ENCODE results near the gene TCERG1L.

TCERG1L gene

DNA sequence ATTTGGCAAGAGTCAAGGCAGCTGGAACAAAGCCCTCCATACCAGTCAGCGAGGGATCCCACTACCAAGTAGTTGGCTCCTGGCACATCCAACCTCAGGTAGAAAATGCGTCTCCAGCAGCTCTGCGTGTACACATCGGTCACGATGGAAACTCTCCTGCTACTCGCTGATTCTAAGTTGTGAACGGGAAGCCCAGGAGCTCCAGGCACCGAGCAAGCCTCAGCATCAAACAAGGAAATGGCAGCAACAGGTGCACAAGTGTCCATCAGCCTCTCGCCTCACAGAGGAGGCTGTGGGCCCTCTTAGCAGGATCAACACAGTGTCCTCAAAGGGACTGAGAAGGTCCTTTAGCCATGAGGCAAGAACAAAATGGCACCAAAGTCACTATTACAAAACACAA is 127.0 kb downstream of the TCERG1L start:
- ChIA-PET CTCF (no interaction called here), POLR2A (no interaction called here)
- no peaks in the 10 kb centered on the region for H3K9me3 ChIP-seq (ENCODE audit: control extremely low read depth in 1 of 5, control insufficient read depth in 4 of 5, insufficient read depth in 2 of 5, low read depth in 1 of 5, low read length in 4 of 5)
- H3K4me3 ChIP-seq (ENCODE audit: control insufficient read depth in 1 of 7, extremely low read depth in 1 of 7, insufficient read depth in 4 of 7, low read depth in 2 of 7, low read length in 6 of 7), result no peak overlapping the region
- H3K27me3 ChIP-seq (replicated peaks in 2 of 5; ENCODE audit: control insufficient read depth in 4 of 5, insufficient read depth in 5 of 5, low read length in 4 of 5), result peaks cover 0 to 14% (median 2%) of the 10 kb centered on the region in 5 experiments
- WGBS (ENCODE audit: insufficient coverage), result over 99% methylated on average over 9 of the region's 9 CpGs
- no peak for DNase-seq
- H3K4me1 ChIP-seq (ENCODE audit: control extremely low read depth in 1 of 4, control insufficient read depth in 4 of 4, insufficient read depth in 4 of 4, low read length in 3 of 4), result no peaks in the 10 kb centered on the region
- no peaks in the 10 kb centered on the region for H3K36me3 ChIP-seq (ENCODE audit: control insufficient read depth in 4 of 4, insufficient read depth in 4 of 4, low read length in 3 of 4)
- no peak overlapping the region for H3K27ac ChIP-seq (ENCODE audit: insufficient read depth in 1 of 2, low read depth in 1 of 2, low read length in 2 of 2, poor library complexity in 1 of 2, severe bottlenecking in 2 of 2)

DNA sequence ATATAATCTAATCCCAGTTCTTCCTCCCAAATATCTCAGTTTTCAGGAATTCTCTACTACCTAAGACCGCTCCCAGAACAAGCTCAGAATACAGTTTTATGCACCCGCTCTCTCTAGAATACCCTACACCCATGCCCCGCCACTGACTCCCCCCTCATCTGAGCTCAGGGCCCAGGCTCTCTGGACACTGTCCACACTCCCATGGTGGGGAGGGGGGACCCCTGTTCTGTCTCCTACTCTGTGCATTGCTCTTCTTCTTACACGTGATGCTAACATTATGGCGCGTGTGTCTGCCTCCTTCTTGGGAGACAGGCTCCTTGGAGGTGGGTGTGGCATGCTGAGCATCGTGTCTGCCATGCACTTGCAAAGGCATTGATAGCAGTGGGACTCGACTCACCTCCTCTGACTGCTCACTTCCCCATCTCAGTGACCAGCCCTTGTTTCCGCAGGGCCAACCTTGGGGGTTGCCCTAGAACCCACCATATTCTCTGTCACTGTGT is 127.9 kb downstream of the TCERG1L start:
- ChIA-PET POLR2A (no interaction called here), CTCF (no interaction called here)

DNA sequence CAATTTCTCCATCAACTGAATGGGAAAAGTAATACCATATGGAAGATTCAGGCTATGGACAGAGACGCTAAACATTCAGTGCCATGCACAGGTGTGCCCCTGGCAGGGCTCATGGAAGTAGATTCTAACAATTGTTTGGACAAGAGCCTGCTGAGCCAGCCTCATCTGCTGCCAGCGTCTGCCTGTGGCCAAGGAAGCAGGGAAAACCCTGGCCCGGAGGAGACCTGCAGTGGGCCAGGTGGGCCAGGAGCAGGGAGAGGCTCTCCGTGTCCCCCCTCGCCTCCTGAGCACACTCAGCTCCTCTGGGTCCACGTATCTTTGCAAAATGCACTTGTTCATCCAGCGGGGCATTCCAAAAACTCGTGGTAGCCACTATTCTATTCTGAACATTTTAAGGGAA is 130.1 kb downstream of the TCERG1L start:
- no peak overlapping the region for H3K4me3 ChIP-seq (ENCODE audit: control insufficient read depth in 1 of 7, extremely low read depth in 1 of 7, insufficient read depth in 4 of 7, low read depth in 2 of 7, low read length in 6 of 7)
- CTCF ChIA-PET, result no interaction called here
- no peaks in the 10 kb centered on the region for H3K4me1 ChIP-seq (ENCODE audit: control extremely low read depth in 1 of 4, control insufficient read depth in 4 of 4, insufficient read depth in 4 of 4, low read length in 3 of 4)
- no peaks in the 10 kb centered on the region for H3K36me3 ChIP-seq (ENCODE audit: control insufficient read depth in 4 of 4, insufficient read depth in 4 of 4, low read length in 3 of 4)
- peaks cover 0 to 15% (median 2%) of the 10 kb centered on the region in 5 experiments for H3K27me3 ChIP-seq (replicated peaks in 2 of 5; ENCODE audit: control insufficient read depth in 4 of 5, insufficient read depth in 5 of 5, low read length in 4 of 5)
- no peak overlapping the region for H3K27ac ChIP-seq (ENCODE audit: insufficient read depth in 1 of 2, low read depth in 1 of 2, low read length in 2 of 2, poor library complexity in 1 of 2, severe bottlenecking in 2 of 2)
- POLR2A ChIA-PET, result no interaction called here
- DNase-seq, result no peak
- 92% methylated on average over 8 of the region's 8 CpGs for WGBS (ENCODE audit: insufficient coverage)
- H3K9me3 ChIP-seq (ENCODE audit: control extremely low read depth in 1 of 5, control insufficient read depth in 4 of 5, insufficient read depth in 2 of 5, low read depth in 1 of 5, low read length in 4 of 5), result peaks cover 0 to 6% (median 0%) of the 10 kb centered on the region in 5 experiments

More for the DNA sequence above, 127.9 kb downstream of the TCERG1L start:
- no peaks in the 10 kb centered on the region for H3K4me1 ChIP-seq (ENCODE audit: control extremely low read depth in 1 of 4, control insufficient read depth in 4 of 4, insufficient read depth in 4 of 4, low read length in 3 of 4)
- no peaks in the 10 kb centered on the region for H3K9me3 ChIP-seq (ENCODE audit: control extremely low read depth in 1 of 5, control insufficient read depth in 4 of 5, insufficient read depth in 2 of 5, low read depth in 1 of 5, low read length in 4 of 5)
- 91% methylated on average over 6 of the region's 9 CpGs for WGBS (ENCODE audit: insufficient coverage)
- DNase-seq, result no peak
- H3K27ac ChIP-seq (ENCODE audit: insufficient read depth in 1 of 2, low read depth in 1 of 2, low read length in 2 of 2, poor library complexity in 1 of 2, severe bottlenecking in 2 of 2), result no peak overlapping the region
- no peak overlapping the region for H3K4me3 ChIP-seq (ENCODE audit: control insufficient read depth in 1 of 7, extremely low read depth in 1 of 7, insufficient read depth in 4 of 7, low read depth in 2 of 7, low read length in 6 of 7)
- no peaks in the 10 kb centered on the region for H3K36me3 ChIP-seq (ENCODE audit: control insufficient read depth in 4 of 4, insufficient read depth in 4 of 4, low read length in 3 of 4)
- peaks cover 0 to 15% (median 2%) of the 10 kb centered on the region in 5 experiments for H3K27me3 ChIP-seq (replicated peaks in 2 of 5; ENCODE audit: control insufficient read depth in 4 of 5, insufficient read depth in 5 of 5, low read length in 4 of 5)

DNA sequence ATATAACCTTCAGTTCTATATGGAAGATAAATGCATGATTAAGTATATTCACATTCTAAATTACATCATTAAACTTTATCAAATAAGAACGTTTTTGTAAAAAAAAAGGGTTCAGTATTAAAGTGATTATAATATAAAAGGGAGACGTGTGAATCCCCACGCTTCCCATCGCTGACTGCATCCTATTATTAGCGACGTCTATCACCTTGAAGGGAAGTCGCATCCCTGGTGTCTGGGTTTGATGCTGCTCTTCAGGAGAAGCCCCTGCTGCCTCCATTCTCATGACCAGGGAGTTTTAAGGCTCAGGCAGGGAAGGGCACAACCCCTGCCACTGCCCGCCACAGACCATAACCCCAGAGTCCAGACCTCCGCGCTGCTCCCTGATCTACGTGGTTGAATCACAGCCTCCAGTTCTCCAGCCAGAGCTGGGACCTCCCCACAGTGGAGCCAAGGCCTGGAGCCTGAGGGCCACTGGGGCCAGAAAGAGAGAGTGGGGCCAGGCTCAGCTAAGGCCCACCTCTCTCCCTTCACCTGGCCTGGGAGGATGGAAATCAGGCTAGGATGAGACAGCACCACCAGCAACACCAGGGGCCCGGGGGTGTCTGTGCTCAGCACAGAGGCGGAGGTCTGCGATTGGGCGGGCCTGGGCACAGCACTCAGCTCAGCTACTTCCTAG is 130.6 kb downstream of the TCERG1L start:
- ChIA-PET POLR2A (no interaction called here), CTCF (no interaction called here)
- H3K4me1 ChIP-seq (ENCODE audit: control extremely low read depth in 1 of 4, control insufficient read depth in 4 of 4, insufficient read depth in 4 of 4, low read length in 3 of 4), result no peaks in the 10 kb centered on the region
- H3K27me3 ChIP-seq (replicated peaks in 2 of 5; ENCODE audit: control insufficient read depth in 4 of 5, insufficient read depth in 5 of 5, low read length in 4 of 5), result peaks cover 0 to 15% (median 2%) of the 10 kb centered on the region in 5 experiments
- DNase-seq, result no peak
- H3K36me3 ChIP-seq (ENCODE audit: control insufficient read depth in 4 of 4, insufficient read depth in 4 of 4, low read length in 3 of 4), result no peaks in the 10 kb centered on the region
- H3K27ac ChIP-seq (ENCODE audit: insufficient read depth in 1 of 2, low read depth in 1 of 2, low read length in 2 of 2, poor library complexity in 1 of 2, severe bottlenecking in 2 of 2), result no peak overlapping the region
- peaks cover 0 to 8% (median 5%) of the 10 kb centered on the region in 5 experiments for H3K9me3 ChIP-seq (ENCODE audit: control extremely low read depth in 1 of 5, control insufficient read depth in 4 of 5, insufficient read depth in 2 of 5, low read depth in 1 of 5, low read length in 4 of 5)
- no peak overlapping the region for H3K4me3 ChIP-seq (ENCODE audit: control insufficient read depth in 1 of 7, extremely low read depth in 1 of 7, insufficient read depth in 4 of 7, low read depth in 2 of 7, low read length in 6 of 7)
- WGBS (ENCODE audit: insufficient coverage), result 91% methylated on average over 13 of the region's 15 CpGs

DNA sequence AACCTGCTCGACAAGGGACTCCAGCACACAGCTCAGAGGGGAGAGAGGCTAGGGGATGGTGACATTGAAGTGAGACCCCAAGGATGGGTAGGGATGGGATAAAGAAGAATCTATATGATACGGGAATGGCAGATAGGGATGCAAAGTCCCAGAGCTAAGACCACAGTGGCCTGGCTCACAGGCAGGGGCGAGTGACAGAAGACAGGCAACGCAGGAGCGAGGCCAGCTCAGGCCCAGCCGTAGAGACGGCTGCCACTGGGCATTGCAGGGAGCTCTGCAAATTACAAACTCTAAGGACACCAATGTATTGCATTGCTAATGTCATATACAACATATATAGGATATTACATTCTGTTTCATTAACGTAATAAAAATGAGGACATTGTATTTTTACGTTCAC is 131.4 kb downstream of the TCERG1L start:
- H3K27ac ChIP-seq (ENCODE audit: insufficient read depth in 1 of 2, low read depth in 1 of 2, low read length in 2 of 2, poor library complexity in 1 of 2, severe bottlenecking in 2 of 2), result no peak overlapping the region
- H3K9me3 ChIP-seq (ENCODE audit: control extremely low read depth in 1 of 5, control insufficient read depth in 4 of 5, insufficient read depth in 2 of 5, low read depth in 1 of 5, low read length in 4 of 5), result peaks cover 0 to 10% (median 5%) of the 10 kb centered on the region in 5 experiments
- POLR2A ChIA-PET, result interaction anchor here (0.7 kb wide), 1 partner anchor 44 kb away, joined by 3 read pairs; no protein-coding TSS in a partner anchor
- no peaks in the 10 kb centered on the region for H3K4me1 ChIP-seq (ENCODE audit: control extremely low read depth in 1 of 4, control insufficient read depth in 4 of 4, insufficient read depth in 4 of 4, low read length in 3 of 4)
- H3K4me3 ChIP-seq (ENCODE audit: control insufficient read depth in 1 of 7, extremely low read depth in 1 of 7, insufficient read depth in 4 of 7, low read depth in 2 of 7, low read length in 6 of 7), result no peak overlapping the region
- no peak for DNase-seq
- H3K36me3 ChIP-seq (ENCODE audit: control insufficient read depth in 4 of 4, insufficient read depth in 4 of 4, low read length in 3 of 4), result no peaks in the 10 kb centered on the region
- peaks cover 0 to 15% (median 2%) of the 10 kb centered on the region in 5 experiments for H3K27me3 ChIP-seq (replicated peaks in 2 of 5; ENCODE audit: control insufficient read depth in 4 of 5, insufficient read depth in 5 of 5, low read length in 4 of 5)
- WGBS (ENCODE audit: insufficient coverage), result 96% methylated on average over 5 of the region's 9 CpGs
- CTCF ChIA-PET, result no interaction called here

DNA sequence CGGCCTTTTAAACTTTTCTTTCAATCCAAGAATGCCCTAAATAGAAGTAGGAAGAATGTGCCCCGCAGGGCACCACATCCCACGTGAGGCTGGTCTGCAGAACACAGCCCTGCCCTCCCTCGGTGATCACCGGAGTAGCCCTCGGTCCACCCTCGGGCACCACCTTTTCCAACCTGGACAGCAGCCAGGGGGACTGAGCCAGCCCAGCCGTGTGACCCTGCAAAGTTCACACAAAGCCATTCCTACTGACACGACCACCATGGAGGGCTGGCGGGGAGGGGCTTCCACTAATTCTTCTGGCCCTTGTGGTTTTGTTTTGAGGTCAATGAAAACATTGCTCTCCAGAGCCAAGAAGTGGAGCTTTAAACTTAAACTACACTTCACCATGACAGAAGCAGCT is 132.2 kb downstream of the TCERG1L start:
- H3K27me3 ChIP-seq (replicated peaks in 2 of 5; ENCODE audit: control insufficient read depth in 4 of 5, insufficient read depth in 5 of 5, low read length in 4 of 5), result peaks cover 0 to 15% (median 1%) of the 10 kb centered on the region in 5 experiments
- H3K27ac ChIP-seq (ENCODE audit: insufficient read depth in 1 of 2, low read depth in 1 of 2, low read length in 2 of 2, poor library complexity in 1 of 2, severe bottlenecking in 2 of 2), result no peak overlapping the region
- no peaks in the 10 kb centered on the region for H3K4me1 ChIP-seq (ENCODE audit: control extremely low read depth in 1 of 4, control insufficient read depth in 4 of 4, insufficient read depth in 4 of 4, low read length in 3 of 4)
- CTCF ChIA-PET, result no interaction called here
- WGBS (ENCODE audit: insufficient coverage), result 64% methylated on average over 9 of the region's 10 CpGs
- peaks cover 0 to 10% (median 5%) of the 10 kb centered on the region in 5 experiments for H3K9me3 ChIP-seq (ENCODE audit: control extremely low read depth in 1 of 5, control insufficient read depth in 4 of 5, insufficient read depth in 2 of 5, low read depth in 1 of 5, low read length in 4 of 5)
- DNase-seq, result no peak
- H3K36me3 ChIP-seq (ENCODE audit: control insufficient read depth in 4 of 4, insufficient read depth in 4 of 4, low read length in 3 of 4), result no peaks in the 10 kb centered on the region
- H3K4me3 ChIP-seq (ENCODE audit: control insufficient read depth in 1 of 7, extremely low read depth in 1 of 7, insufficient read depth in 4 of 7, low read depth in 2 of 7, low read length in 6 of 7), result no peak overlapping the region
- POLR2A ChIA-PET, result interaction anchor here (0.7 kb wide), 1 partner anchor 43 kb away, joined by 3 read pairs; no protein-coding TSS in a partner anchor

DNA sequence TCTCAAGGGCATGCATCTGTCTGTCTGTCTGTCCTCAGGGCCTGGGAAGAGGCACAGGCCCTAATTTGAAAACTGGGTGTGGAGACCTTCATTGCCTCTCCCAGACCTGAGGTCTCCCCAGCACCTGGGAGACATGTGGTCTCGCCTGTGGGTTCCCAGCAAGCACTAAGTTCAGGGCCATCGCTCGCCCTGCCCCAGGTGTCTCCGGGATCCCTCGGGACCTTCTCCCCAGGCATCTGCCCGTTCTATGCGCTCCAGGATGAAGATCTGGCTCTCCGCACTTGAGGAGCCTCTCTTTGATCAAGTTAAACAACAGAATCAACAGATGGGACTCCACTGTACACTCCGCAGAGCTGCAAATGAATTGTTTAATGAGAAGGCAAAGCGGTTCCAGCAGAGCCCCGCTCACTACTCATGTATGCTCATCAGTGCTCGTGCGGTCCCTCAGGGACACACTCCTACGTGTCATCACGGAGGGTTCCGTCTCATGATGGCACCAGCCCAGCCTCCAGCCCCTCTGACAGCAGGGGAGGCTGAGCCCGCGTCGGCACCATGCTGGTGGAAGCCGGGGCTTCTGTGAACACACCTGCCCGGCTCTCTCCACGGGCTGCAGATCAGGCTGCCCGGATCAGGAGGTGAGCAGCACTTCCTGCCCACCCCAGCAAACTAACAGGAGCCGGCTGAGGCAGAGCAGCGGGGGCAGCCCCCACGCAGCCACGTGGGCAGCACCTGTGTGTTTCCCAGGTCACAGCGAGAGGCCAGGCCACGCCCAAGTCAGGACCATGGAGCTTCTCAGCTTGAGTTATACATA is 132.8 kb downstream of the TCERG1L start:
- Histone ChIP-seq H3K9me3 (ENCODE audit: control extremely low read depth in 1 of 5, control insufficient read depth in 4 of 5, insufficient read depth in 2 of 5, low read depth in 1 of 5, low read length in 4 of 5) (peaks cover 0 to 10% (median 5%) of the 10 kb centered on the region in 5 experiments), H3K27ac (ENCODE audit: insufficient read depth in 1 of 2, low read depth in 1 of 2, low read length in 2 of 2, poor library complexity in 1 of 2, severe bottlenecking in 2 of 2) (no peak overlapping the region), H3K4me1 (ENCODE audit: control extremely low read depth in 1 of 4, control insufficient read depth in 4 of 4, insufficient read depth in 4 of 4, low read length in 3 of 4) (no peaks in the 10 kb centered on the region), H3K4me3 (ENCODE audit: control insufficient read depth in 1 of 7, extremely low read depth in 1 of 7, insufficient read depth in 4 of 7, low read depth in 2 of 7, low read length in 6 of 7) (no peak overlapping the region), H3K36me3 (ENCODE audit: control insufficient read depth in 4 of 4, insufficient read depth in 4 of 4, low read length in 3 of 4) (no peaks in the 10 kb centered on the region), H3K27me3 (replicated peaks in 2 of 5; ENCODE audit: control insufficient read depth in 4 of 5, insufficient read depth in 5 of 5, low read length in 4 of 5) (peaks cover 0 to 13% (median 0%) of the 10 kb centered on the region in 5 experiments)
- WGBS (ENCODE audit: insufficient coverage), result 87% methylated on average over 28 of the region's 29 CpGs
- ChIA-PET POLR2A (no interaction called here), CTCF (no interaction called here)
- no peak for DNase-seq
